GM18499 (cell line): Measurements from ENCODE around the gene ANKRD65.
A peak's percentile ranks its signal among the peaks of the same experiment; 100 is the strongest.
"Not testable (repeated sequence)": the region's sequence is repeated elsewhere in the genome, so short reads cannot be mapped to it uniquely, and the experiment has no call there.

ENCODE experiments used
- ATAC-seq: cut with Tn5 transposase; IDR thresholded peaks from one replicate; pipeline ENCODE4 v1.9.1; 2021; ENCODE audit warnings: moderate number of reproducible peaks; ENCODE audit not compliant: insufficient read depth, unreplicated experiment

The ANKRD65 gene

DNA sequence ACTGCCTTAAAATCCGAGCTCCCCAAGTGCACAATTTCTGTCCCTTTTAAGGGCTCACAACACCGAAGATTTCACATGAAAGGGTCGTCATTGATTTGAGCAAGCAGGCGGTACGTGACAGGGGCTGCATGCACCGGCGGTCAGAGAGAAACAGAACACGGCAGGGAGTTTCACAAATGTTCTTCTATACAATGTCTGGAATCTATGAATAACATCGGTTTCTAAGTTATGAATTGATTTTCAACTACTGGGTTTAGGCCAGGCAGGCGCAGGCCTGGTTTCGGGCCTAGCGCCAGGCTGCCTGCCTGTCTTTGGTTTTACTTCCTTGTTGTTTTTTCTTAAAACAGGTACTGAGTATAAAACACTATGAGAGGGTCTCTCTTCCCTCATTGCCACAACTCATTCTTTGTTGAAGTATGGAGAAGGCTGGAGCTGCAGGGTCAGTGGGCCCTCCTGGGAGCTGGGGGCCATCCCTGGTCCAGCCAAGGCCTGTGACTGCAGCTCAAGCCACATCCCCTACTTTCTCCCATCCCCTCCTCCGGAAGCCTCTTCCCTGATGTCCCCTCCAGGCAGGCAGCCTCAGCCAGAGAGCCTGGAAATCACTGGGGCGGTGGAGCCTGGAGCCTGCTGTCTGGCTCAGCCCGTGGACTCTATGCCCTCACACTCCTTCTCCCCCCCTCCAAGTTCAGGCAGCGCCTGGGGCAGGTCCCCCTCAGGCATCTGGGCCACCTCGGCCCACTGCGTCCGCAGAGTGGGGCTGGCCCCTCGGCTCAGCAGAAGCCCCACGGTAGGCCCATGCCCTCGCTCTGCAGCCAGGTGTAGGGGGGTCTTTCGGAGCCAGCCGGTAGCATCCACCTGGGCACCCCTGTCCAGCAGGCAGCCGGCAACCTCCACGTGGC is 2.4 kb downstream of the ANKRD65 start:
- no peak for ATAC-seq

DNA sequence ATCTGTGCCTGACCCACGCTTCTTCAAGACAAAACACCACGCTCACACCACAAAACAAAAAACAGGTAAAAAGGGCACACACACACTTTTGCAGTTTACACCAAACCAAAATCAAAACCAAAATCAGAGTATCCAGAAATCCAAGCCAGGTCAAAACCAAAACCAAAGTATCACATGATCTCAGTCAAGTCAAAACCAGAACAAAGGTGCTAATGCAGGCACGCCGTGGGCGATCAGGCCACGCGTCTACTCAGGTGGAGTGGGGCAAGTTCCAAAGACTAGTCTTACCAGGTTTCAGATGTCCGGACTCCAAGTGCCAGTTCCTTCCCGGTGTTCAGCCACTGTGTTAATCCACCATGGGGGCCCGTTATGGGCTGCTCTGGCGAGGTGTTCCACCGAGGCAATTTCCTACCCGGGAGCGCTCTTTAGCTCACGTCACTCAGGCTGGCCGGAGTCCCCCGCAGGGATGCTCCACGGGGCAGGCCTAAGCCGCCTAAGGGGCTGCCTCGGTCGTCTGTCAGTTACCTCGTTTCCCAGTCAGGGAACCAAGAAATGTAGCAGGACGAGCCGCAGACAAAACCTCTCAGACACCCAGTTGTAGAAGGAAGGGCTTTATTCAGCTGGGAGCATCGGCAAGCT is 3.1 kb downstream of the ANKRD65 start:
- not testable (repeated sequence) for ATAC-seq

DNA sequence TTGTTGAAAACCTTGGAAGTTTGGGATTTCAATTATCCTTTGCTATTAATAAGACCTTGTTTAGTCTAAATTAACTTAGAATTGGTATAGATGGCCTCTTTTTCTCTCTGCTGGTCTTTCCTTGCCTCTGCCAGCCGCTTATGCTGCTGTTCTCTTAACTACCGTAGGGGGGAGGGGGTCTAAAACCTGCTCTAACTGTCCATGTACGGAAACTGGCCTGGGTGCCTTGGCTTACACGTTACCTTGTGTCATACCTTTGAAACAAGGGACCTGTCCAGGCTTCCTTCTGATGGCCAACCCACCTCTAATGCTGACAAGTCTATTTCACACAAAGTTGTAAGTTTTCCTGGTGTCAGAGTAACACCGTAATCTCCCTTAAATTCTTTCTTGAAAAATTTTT is 3.7 kb downstream of the ANKRD65 start:
- ATAC-seq = not testable (repeated sequence)

DNA sequence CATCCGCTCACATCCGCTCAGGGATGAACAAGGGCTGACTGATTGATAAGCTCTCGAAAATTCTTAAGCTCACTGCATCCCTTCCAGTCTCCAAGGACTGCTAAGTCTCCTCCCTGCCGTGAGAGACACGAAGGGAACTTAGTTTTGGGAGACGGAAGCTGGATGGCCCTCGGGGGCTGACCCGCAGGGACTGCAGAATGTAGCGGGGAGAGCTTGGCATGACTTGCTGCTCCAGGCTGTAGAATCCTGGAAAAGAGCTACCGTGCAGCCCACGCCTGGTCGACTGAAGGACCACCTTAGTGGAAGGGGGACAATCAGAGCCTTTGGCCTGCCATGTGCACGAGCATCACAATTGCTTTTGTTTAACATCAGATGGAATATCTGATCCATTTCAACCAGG is 5.3 kb downstream of the ANKRD65 start:
- no peak for ATAC-seq

DNA sequence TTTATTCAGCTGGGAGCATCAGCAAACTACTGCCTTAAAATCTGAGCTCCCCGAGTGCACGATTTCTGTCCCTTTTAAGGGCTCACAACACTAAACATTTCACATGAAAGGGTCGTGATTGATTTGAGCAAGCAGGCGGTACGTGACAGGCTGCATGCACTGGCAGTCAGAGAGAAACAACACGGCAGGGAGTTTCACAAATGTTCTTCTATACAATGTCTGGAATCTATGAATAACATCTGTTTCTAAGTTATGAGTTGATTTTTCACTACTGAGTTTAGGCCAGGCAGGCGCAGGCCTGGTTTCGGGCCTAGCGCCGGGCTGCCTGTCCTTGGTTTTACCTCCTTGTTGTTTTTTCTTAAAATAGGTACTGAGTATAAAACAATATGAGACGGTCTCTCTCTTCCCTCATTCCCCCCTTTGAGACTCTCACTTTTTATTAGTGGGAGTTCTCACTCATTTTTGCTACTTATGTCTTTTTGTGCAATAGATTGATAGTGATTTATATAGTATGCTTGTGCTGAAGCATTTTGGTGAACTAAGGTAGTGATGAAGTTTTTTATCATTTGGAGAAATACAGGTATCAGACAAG is 8.7 kb downstream of the ANKRD65 start:
- ATAC-seq = not testable (repeated sequence)

DNA sequence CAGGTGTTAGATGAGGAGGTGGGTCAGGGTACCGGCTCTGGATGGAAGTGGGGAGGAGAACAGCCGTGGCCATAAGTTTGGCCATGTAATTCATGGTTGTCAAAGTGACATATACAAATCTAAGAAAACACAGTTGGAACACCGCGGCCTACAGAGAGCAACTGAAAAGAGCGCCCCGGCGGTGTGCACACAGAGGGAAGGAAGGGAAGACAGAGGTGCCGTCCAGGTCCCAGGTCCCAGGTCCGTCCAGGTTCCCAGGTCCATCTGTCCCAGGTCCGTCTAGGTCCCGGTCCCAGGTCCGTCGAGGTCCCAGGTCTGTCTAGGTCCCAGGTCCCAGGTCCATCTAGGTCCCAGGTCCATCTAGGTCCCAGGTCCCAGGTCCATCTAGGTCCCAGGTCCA is 9.4 kb downstream of the ANKRD65 start:
- no peak for ATAC-seq

DNA sequence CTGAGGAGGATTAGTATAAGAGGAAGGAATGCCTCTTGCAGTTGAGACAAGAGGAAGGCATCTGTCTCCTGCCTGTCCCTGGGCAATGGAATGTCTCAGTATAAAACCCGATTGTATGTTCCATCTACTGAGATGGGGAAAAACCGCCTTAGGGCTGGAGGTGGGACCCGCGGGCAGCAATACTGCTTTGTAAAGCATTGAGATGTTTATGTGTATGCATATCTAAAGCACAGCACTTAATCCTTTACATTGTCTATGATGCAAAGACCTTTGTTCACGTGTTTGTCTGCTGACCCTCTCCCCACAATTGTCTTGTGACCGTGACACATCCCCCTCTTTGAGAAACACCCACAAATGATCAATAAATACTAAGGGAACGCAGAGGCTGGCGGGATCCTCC is 10.8 kb downstream of the ANKRD65 start:
- not testable (repeated sequence) for ATAC-seq

DNA sequence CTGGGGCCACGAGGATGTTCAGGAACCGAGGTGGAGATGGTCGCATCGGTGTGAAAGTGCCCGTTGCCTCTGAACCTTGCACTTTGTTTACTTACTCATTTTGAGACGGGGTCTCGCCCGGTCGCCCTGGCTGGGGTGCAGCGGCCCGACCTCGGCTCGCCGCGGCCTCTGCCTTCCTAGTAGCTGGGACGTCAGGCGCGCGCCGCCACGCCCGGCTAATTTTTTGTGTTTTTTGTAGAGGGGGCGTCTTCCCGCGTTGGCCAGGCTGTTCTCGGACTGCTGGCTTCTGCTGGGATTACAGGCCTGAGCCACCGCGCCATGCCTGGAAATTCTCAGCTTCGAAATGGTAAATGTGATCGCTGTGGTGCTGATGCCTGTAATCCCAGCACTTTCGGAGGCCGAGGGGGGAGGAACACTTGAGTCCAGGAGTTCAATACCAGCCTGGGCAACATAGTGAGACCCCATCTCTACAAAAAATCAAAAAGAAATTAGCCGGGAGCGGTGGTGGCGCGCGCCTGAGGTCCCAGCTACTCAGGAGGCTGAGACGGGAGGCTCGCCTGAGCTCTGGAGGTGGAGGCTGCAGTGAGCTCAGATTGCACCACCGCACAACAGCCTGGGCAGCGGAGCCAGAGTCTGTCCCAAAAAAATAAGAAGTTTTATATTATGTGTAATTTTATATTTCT is 13.3 kb downstream of the ANKRD65 start:
- ATAC-seq = no peak

DNA sequence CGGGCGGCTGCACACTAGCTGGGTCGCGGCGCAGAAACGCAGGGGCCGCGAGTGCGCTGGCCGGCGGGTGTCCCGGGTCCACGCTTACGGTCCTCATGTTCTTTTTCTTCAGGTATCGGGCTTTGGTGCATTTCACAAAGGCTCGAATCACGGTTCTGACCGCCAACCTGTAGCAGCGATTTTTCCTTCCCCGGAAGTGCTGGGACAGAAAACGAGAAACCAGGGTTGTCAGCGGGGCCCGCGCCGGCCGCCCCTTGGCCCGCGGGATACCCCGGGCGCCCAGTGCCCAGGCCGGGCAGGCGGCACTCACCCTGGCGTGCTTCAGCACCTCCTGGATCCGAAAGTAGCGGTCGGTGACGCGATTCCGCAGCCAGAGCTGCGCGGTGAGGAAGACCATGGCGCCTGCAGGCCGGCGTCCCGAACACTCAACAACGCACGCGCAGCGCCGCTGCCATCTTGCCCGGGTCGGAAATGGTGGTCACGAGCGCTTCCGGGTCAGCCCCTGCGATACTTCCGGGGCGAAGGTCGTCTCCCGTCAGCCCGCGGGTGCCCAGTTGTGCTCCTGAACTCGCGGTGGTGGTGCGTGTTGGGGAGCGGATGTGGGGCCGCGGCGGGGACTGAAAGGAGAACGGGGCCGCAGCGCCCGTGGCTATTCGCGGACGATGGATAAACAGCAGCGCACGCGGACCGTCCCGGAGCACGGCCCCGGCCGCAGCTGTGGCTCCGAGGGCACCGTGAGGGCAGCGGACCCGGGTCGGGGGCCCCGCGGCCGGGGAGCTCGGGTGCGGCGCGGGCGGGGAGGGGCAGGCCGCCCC is 14.0 kb downstream of the ANKRD65 start, which contains the start of gene MRPL20:
MRPL20 (minus strand) TSS at position 473 of the 815 bp plus-strand sequence; CDS start at position 397, 76 bp downstream.
- ATAC-seq = peak; percentile 85

DNA sequence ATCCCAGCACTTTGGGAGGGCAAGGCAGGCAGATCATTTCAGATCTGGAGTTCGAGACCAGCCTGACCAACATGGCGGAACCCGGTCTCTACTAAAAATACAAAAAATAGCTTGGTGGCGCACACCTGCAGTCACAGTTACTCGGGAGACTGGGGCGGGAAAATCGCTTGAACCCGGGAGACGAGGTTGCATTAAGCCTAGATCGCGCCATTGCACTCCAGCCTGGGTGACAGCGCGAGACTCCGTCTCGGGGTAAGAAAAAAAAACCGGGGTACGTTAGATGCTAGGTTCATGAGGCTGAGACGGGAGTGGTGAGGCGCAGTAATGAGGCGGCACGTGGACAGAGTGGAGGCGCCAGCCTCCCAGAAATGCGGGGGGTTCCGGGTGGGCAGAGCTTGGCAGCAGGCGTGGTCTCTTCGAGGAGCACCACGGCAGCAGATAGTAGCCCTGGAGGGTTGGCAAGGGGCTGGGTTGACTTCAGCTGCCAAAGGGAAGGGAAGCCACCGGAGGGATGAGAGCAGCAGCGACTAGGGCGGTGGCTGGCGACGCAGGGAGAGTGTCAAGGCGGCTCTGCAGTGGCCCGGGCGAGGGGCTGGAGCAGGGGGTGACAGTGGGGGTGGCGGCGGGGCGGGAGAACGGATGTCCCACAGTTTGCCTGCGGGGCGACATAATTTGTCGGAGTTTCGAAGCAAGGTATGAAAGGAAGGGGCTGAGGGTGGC is 14.8 kb downstream of the ANKRD65 start:
- no peak for ATAC-seq

DNA sequence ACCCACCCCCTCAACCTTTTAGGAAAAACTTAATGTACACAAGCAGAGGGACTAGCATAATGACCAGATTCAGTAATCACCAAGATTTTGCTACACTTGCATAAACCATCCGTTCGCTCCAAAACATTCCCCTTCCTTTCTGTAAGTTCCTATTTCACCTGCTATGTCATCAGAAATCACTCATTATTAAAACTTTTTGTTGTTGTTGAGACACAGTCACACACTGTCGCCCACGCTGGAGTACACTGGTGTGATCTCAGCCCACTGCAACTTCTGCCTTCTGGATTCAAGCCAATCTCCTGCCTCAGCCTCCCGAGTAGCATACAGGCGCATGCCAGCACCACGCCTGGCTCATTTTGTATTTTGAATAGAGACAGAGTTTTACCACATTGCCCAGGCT is 17.4 kb downstream of the ANKRD65 start:
- no peak for ATAC-seq

DNA sequence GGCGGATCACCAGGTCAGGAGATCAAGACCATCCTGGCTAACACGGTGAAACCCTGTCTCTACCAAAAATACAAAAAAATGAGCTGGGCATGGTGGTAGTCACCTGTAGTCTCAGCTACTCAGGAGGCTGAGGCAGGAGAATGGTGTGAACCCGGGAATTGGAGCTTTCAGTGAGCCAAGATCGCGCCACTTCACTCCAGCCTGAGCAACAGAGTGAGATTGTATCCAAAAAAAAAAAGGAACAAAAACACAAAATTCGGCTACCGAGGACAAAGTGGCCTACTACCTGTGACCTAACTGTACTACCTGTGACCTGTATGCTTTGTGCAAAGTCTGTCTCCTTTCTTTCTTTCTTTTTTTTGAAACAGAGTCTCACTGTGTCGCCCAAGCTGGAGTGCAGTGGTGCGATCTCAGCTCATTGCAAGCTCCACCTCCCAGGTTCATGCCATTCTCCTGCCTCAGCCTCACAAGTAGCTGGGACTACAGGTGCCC is 18.1 kb downstream of the ANKRD65 start:
- not testable (repeated sequence) for ATAC-seq

DNA sequence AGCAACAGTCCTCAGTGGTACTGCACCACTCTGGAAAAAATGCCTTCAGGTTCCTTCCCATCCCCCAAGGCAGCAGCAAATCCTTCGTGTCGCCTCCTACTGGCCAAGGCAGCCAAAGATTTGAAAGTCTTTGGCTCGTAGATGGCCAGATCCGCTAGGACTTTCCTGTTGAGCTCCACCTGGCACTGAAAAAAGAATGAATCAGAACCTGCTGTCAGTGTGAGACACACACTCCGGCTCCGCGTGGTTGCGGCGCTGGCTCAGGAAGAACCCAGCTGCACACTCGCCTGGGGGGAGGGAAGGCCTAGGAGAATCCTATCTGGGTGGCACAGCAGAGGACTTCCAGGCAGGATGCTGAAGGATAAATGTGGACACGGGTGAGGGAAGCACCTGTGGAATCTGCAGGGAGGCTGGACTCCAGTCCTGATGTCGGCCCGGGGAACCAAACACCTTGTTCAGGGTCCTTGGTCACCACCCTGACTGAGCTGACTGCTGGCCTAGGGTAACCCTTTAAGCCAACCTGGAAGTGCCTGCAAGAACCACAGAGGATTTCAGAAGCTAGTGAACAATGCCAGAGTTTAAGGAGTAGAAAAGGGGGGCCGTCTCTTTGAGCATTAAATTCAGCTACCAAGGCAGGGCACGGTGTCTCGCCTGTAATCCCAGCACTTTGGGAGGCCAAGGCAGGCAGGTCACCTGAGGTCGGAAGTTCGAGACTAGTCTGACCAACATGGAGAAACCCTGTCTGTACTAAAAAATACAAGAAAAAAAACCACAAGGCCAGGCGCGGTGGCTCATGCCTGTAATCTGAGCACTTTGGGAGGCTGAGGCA is 18.8 kb downstream of the ANKRD65 start:
- ATAC-seq = no peak

DNA sequence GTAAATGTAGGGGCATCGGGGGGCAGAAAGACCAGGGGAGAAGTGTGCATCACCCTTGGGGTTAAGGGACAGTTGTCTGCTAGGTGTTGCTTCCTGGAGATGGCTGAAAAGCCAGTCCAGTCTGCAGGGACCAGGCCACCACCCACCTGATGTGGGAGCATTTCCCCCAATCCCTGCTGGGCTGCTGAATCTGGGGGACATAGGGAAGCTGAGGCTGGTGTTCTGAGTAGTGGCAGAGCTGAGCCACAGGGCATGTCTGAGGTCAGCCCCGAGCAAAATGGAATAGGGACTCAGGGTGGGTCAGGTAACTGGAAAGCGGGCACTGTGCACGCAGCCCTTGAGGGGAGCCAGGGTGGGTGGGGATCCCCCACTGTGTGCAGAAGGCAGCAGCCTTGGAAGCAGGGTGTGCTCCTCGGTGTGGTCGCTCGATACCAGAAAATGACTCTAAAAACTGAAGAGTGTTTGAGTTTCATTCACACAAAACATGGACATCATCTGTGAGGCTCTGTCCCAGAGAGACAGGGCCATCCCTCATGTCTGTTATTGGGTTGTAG is 19.5 kb downstream of the ANKRD65 start:
- no peak for ATAC-seq

DNA sequence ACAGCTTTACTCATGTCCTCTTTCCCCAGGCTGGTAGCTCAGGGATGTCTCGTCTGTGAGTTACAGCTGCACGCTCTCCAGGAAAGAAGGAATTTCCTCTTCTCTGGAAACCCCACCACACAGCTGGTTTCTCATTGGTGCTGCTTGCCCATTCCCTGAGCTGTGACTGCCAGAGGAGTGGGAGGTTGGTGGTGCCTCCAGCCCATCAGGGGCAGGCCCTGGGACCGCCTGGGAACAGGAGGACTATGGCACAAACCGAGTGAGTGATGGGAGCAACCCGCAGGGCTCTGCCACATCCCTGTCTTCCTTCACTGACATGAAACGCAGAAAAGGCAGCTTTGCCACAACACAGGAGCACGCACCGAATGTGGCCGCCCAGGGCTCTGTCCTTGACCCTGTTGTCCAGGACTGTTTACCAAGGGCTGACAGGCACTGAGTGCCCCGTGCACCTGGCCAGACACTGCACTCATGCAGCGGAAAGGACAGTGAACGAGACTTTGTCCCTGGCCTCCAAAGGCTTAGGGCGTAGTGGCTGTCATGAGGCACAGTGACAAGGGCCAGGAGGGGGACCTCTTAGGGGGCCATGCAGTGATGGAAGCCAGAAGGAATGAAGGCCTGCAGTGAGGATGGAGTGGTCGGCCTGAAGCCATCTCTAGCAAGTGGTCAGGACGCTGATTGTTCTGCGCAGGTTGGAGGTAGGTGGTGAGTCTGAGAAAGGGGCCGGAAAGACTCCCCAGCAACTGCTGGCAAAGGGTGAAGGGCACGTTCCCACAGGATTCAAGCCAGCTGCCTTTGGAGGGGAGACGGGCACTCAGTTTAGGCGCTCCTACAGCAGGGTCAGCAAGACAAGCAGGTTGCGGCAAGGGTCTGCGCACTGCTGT is 20.3 kb downstream of the ANKRD65 start:
- ATAC-seq = no peak

DNA sequence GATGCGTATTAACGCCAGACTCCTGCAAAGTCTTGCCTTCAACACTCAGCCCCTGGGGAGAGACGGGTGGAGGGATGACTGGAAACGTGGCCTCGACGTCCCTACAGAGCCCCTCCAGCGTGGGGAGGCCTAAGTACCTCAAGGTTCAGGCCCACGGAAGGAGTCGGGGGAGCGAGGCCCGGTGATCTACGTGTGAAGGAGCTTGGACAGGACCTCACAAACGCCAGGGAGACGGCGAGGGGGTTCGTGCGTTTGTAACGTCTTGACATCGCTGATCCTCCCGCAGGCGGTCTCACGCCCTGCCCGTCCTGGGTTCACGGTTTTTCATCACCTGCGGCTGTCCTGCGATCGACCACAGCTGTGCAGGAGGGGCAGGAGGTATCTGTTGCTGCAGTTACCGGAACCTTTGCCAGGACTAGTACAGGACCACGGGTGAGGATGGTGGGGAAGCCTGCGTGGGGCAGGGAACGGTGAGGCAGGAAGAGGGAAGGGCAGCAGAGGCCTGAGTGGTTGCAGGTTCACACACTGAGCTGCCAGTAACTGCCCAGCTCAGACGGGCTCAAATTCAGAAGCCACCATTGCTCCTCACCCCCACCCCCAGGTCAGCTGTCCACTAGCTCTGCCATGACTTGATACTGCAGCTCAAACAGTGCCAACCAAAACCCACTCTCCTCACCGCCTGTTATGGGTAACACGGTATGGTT is 21.1 kb downstream of the ANKRD65 start:
- ATAC-seq = no peak
